ENCODE measurements around the gene PRKG1.

PRKG1 gene

GRCh38 chr10:52318822-52319464, 1244.7 kb downstream of the PRKG1 start:
- no peak for DNase-seq
- in situ Hi-C loops (cut with MboI; ENCODE audit: low pct_unique_long_range_greater_than_20kb, low sequenced_read_pairs), result no loop called here

- in situ Hi-C loops (cut with MboI; ENCODE audit: low pct_unique_long_range_greater_than_20kb, low sequenced_read_pairs), result no loop called here
- DNase-seq, result no peak
Measured at GRCh38 chr10:52319926-52320325, 1245.6 kb downstream of the PRKG1 start.

GRCh38 chr10:52322323-52322722, 1248.0 kb downstream of the PRKG1 start:
- no peak for DNase-seq
- in situ Hi-C loops (cut with MboI; ENCODE audit: low pct_unique_long_range_greater_than_20kb, low sequenced_read_pairs), result no loop called here

- no peak for DNase-seq
- in situ Hi-C loops (cut with MboI; ENCODE audit: low pct_unique_long_range_greater_than_20kb, low sequenced_read_pairs), result no loop called here
Measured at GRCh38 chr10:52322936-52323335, 1248.6 kb downstream of the PRKG1 start.

GRCh38 chr10:52326382-52326781, 1252.1 kb downstream of the PRKG1 start:
- in situ Hi-C loops (cut with MboI; ENCODE audit: low pct_unique_long_range_greater_than_20kb, low sequenced_read_pairs), result no loop called here
- DNase-seq, result no peak

GRCh38 chr10:52331638-52332364, 1257.5 kb downstream of the PRKG1 start:
- in situ Hi-C loops (cut with MboI; ENCODE audit: low pct_unique_long_range_greater_than_20kb, low sequenced_read_pairs), result no loop called here
- no peak for DNase-seq

- in situ Hi-C loops (cut with MboI; ENCODE audit: low pct_unique_long_range_greater_than_20kb, low sequenced_read_pairs), result no loop called here
Measured at GRCh38 chr10:52332815-52333214, 1258.5 kb downstream of the PRKG1 start.

GRCh38 chr10:52334595-52334994, 1260.3 kb downstream of the PRKG1 start:
- in situ Hi-C loops (cut with MboI; ENCODE audit: low pct_unique_long_range_greater_than_20kb, low sequenced_read_pairs), result no loop called here
- DNase-seq, result no peak

More at GRCh38 chr10:52332815-52333214, 1258.5 kb downstream of the PRKG1 start:
- DNase-seq, result no peak

- DNase-seq, result no peak
- in situ Hi-C loops (cut with MboI; ENCODE audit: low pct_unique_long_range_greater_than_20kb, low sequenced_read_pairs), result no loop called here
Measured at GRCh38 chr10:52335665-52336064, 1261.4 kb downstream of the PRKG1 start.

GRCh38 chr10:52337225-52337624, 1262.9 kb downstream of the PRKG1 start:
- no peak for DNase-seq
- in situ Hi-C loops (cut with MboI; ENCODE audit: low pct_unique_long_range_greater_than_20kb, low sequenced_read_pairs), result no loop called here

- in situ Hi-C loops (cut with MboI; ENCODE audit: low pct_unique_long_range_greater_than_20kb, low sequenced_read_pairs), result no loop called here
- DNase-seq, result no peak
Measured at GRCh38 chr10:52343439-52343838, 1269.2 kb downstream of the PRKG1 start.

- in situ Hi-C loops (cut with MboI; ENCODE audit: low pct_unique_long_range_greater_than_20kb, low sequenced_read_pairs), result no loop called here
- no peak for DNase-seq
Measured at GRCh38 chr10:52346394-52347326, 1272.4 kb downstream of the PRKG1 start.

GRCh38 chr10:52347327-52347667, 1273.0 kb downstream of the PRKG1 start:
- in situ Hi-C loops (cut with MboI; ENCODE audit: low pct_unique_long_range_greater_than_20kb, low sequenced_read_pairs), result no loop called here
- no peak for DNase-seq

Data from KBM-7 (cell line).